LNCAP (cell line): ENCODE results near the gene MYO5C.

ENCODE experiments used
- TF ChIP-seq, protein P1 (sequence below): fragments of 450-650 bp; IDR thresholded peaks from 2 replicates; pipeline ENCODE4 v1.5.1; 2017; ENCODE audit warnings: mild to moderate bottlenecking

Gene MYO5C

DNA sequence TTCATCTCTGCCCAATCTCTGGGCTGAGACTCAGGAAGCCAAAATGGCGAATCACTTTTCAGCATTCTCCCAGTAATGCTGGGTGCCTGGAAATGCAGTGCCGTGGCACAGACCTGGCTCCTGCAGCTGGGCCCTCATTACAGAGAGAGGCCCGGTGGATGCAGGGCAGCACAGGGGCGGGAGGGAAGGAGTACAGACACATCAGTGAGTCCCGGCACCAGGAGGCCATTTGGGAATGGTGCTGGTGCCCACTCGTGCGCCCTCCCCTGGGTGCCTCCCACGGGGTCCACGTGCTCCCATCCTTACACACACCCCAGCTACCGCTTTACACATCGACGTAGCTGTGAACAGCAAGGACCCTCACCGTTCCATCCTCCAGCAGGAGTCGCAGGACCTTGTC, 13.2 kb downstream of the MYO5C start:
- TF ChIP-seq, protein P1, sequence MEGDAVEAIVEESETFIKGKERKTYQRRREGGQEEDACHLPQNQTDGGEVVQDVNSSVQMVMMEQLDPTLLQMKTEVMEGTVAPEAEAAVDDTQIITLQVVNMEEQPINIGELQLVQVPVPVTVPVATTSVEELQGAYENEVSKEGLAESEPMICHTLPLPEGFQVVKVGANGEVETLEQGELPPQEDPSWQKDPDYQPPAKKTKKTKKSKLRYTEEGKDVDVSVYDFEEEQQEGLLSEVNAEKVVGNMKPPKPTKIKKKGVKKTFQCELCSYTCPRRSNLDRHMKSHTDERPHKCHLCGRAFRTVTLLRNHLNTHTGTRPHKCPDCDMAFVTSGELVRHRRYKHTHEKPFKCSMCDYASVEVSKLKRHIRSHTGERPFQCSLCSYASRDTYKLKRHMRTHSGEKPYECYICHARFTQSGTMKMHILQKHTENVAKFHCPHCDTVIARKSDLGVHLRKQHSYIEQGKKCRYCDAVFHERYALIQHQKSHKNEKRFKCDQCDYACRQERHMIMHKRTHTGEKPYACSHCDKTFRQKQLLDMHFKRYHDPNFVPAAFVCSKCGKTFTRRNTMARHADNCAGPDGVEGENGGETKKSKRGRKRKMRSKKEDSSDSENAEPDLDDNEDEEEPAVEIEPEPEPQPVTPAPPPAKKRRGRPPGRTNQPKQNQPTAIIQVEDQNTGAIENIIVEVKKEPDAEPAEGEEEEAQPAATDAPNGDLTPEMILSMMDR = no peak

DNA sequence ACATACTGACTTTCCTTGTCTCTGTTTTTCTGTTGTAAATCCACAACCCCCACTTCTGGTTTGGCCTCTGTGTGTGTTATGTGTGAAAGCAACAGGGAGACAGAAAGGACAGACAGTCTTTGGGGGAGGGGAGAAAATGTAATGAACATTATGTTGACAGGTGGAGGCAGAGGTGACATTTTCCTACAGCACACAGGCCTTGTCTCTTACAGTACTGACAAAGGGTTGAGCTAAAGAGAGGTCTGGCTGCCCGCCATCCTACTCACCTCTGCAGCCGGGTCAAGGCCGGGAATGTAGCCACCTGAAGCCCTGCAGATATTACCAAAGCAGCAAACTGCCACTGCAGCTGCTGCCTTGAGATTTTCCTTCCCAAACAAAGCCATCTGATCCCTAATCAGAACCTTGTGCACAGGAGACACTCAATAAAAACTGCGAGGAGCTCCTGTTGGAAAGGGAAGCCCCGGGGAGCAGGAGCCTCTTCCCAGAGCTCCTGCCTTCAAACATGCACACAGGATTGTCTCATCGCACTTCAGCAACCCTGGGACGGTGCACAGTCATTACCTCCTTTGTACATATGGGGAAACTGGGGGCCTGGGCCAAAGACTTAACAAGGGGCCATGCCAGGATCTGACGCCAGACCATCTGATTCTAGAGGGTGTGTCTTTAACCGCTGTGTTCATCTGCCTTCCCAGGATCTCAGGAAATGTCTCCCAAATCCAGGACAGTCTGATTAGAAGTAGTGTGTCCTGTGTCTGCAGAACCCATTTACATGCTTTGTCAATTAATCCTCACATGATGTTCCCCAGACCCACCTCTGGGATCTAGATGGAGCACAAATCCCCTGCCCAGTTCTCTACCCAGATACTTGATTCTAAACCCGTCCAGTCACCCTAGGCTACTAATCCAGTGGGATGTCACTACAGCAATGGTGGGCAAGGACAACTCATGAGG, 14.2 kb downstream of the MYO5C start:
- TF ChIP-seq, protein P1 = no peak

DNA sequence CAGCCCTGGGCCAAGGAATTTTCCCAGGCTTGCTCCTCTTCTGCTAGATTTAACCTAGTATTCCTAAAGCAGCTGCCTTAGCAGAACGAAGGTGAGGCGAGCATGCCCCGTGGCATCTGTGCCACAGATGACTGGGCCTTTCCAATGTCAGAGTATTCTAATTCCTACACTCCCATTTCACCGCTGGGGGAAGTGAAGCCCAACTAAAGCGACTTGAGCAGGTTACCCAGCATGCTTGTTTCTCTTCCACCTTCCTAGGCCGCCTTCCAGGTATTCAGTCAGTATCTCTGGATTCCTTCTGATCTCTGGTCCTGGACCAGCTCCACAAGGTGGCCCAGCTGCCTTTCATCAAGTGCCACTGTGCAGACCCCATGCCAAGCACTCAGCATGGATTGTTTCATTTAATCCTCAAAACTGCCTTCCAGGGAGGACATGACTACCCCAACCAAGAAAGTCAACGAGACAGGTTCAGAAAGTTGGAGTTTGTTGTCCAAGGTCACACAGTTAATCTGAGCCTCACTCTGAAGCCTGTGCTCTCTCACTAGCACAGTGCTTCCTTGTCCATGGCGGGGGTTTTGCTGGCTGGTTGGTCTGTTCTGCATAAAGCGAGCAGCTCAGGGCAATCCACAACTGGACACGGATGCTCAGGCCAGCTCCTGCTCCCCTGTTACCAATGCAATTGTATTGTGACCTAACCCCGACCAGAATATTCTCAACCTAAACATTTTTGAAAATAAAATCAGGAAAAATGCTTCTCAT, 15.1 kb downstream of the MYO5C start:
- TF ChIP-seq, protein P1 = no peak

DNA sequence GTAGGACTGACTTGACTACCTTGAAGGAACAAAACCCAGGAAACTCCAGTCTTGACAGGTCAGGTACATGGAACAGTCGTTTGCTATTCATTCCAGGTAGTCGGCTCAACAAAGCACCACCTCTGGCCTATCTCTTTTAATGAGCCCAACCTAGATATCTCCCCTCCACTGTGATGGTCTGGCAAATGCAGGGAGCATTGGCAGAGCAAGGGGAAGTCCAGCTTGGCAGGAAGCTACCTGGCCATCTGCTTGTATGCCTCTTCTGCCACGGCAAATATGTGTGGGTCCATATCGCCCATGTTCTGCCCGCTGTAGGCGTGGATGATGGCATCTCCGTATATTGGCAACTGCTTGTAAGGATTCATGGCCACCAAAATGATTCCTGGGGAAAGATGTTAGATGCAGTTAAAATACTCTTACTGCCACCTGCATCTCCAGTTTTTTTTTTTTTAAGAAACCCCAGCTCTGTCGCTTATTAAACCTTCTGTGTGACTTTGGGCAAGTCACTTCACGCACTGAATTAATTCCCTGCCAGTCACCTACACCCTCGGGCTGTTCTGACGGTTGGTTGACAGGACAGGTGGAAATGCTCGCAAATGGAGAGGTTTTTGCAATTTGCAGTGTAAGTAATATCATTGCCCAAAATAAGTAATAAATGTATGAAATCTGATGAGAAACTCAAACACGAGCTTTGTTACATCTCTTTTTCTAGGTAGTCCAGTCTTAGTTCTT, 16.8 kb downstream of the MYO5C start:
- TF ChIP-seq, protein P1 = no peak

DNA sequence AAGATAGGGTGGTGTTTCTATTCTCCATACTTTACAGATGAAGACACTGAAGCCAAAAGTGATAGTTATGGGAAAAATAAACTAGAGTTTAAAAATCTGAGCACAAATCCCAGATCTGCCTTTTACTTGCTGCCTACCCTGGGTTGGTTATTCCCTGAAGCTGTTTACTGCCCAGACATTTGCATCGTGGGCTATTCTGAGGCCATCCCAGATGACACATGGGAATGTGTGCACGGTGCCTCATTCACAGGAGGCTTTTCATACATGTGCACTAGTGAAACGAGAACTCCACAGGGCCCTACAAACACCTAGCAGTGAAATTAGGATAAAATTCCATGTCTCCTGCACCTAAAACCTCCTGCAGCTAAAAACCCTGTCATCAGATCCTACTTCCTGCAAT, 17.5 kb downstream of the MYO5C start:
- TF ChIP-seq, protein P1 = no peak

DNA sequence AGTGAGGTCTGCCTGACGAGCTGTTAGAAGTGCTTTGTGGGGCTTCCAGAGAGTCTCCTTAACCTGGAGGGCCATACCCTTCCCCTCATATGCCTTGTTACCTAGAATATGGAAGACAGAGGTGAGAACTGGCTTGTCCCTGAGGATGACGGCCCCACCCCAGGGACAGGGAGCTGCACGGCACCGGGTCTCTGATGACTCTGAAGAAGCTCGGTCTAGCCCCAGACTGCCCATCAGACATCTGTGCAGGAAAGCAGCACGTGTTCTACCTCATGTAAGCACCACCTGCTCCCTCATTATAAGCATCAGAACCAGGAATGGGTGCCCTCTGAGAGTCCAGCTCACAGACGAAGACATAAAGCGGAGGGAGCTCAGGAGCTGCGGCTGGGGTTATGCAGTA, 18.0 kb downstream of the MYO5C start:
- TF ChIP-seq, protein P1 = no peak

DNA sequence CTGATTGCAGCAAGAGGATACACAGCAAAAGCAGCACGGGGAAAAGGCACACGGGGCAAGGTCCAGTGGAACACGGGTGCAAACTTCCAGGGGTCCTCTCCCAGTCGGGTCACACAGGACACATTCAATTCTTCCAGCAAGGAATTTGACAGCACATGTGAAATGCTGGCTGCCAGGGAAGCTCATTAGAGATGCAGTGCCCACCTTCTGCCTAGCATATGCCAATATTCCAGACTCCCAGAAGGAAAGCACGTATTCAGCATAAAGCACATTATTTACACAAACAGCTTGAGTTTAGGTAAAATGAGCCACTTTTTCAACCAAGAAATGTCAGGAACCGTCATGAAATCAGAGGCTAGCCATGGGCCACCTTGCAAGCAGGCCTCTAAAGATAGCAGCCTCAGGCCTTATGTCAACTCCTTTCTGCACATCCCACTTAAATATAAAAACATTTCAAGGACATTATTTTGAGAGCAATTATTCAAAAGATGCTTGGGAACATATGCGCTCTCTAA, 19.3 kb downstream of the MYO5C start:
- TF ChIP-seq, protein P1 = no peak
